LNCaP clone FGC (cell line): ENCODE results near the gene YJEFN3.

Experiments
- DNase-seq: peaks from one replicate; pipeline ENCODE4 v3.0.0-alpha.2; 2011; ENCODE audit warnings: low read depth
- H3K4me3 ChIP-seq: 2 replicates; pipeline ENCODE4 v1.5.1; 2011; ENCODE audit warnings: mild to moderate bottlenecking, low read depth, low read length, control low read depth
- TF ChIP-seq, protein P1 (sequence below): IDR thresholded peaks from 2 replicates; pipeline ENCODE4 v1.5.1; 2012; ENCODE audit warnings: mild to moderate bottlenecking; ENCODE audit not compliant: control insufficient read depth, insufficient read depth; ENCODE audit errors: extremely low read depth

YJEFN3 gene

DNA sequence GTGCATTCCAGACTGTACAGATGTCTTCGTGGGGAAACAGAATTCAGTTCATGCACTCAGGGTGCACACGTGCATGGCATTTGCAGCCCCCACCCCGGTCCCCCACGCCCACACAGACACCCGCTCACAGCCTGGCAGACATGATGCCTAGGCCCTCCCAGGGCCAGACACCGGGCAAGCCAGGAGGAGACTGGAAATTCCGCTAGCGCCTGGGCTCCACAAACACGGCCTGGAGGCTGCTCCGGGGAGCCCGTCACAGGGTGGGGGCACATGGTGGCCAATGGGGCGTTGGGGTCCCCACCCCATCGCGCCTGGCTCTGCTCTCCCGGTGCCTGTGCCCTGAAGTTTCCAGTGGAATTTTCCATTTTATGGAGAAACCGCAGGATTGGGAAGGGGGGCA lies 12.9 kb downstream of the YJEFN3 start:
- no peak for DNase-seq
- no peak overlapping the region for H3K4me3 ChIP-seq
- TF ChIP-seq, protein P1, sequence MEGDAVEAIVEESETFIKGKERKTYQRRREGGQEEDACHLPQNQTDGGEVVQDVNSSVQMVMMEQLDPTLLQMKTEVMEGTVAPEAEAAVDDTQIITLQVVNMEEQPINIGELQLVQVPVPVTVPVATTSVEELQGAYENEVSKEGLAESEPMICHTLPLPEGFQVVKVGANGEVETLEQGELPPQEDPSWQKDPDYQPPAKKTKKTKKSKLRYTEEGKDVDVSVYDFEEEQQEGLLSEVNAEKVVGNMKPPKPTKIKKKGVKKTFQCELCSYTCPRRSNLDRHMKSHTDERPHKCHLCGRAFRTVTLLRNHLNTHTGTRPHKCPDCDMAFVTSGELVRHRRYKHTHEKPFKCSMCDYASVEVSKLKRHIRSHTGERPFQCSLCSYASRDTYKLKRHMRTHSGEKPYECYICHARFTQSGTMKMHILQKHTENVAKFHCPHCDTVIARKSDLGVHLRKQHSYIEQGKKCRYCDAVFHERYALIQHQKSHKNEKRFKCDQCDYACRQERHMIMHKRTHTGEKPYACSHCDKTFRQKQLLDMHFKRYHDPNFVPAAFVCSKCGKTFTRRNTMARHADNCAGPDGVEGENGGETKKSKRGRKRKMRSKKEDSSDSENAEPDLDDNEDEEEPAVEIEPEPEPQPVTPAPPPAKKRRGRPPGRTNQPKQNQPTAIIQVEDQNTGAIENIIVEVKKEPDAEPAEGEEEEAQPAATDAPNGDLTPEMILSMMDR, result no peak

DNA sequence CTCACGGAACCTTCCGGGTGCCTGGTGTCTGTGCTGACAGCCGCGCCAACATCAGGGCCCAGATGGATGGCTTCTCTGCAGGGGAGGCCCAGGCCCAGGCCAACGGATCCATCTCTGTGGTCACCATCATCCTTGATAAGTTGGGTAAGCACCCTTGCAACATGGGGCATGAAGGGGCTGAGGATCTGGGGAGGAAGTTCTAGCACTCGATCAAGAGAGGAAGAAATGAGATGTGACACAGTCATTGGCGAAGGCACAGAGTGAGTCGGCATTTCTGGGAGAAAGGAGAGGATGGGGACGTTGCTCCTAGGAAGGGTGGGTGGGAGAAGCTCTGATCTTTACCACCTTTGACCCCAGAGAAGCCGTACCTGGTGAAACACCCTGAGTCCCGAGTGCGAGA lies 13.8 kb downstream of the YJEFN3 start:
- no peak for DNase-seq
- TF ChIP-seq, protein P1, result no peak
- no peak overlapping the region for H3K4me3 ChIP-seq

DNA sequence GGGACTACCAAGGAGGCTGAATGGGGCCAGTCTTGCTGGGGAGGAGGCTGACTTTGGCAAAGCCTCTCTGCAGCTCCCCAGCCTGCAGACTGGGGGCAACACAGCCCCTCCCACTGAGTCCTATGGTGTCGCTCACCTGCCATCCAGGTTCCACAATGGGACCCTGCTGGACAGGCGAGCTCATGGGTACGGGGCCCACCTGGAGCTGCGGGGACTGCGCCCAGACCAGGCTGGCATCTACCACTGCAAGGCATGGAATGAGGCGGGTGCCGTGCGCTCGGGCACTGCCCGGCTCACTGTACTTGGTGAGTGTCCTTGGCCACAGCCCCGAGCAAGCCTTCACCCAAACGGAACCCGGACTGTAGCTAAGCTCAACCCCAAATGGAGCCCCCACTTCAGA lies 14.4 kb downstream of the YJEFN3 start:
- no peak for DNase-seq
- TF ChIP-seq, protein P1, result no peak
- H3K4me3 ChIP-seq, result no peak overlapping the region

DNA sequence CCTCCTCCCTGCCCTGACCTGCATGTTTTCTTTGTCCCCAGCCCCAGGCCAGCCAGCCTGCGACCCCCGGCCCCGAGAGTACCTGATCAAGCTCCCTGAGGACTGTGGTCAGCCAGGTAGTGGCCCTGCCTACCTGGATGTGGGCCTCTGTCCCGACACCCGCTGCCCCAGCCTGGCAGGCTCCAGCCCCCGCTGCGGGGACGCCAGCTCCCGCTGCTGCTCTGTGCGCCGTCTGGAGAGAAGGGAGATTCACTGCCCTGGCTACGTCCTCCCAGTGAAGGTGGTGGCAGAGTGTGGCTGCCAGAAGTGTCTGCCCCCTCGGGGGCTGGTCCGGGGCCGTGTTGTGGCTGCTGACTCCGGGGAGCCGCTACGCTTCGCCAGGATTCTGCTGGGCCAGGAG lies 14.9 kb downstream of the YJEFN3 start:
- TF ChIP-seq, protein P1, result no peak
- DNase-seq, result no peak
- H3K4me3 ChIP-seq, result no peak overlapping the region

DNA sequence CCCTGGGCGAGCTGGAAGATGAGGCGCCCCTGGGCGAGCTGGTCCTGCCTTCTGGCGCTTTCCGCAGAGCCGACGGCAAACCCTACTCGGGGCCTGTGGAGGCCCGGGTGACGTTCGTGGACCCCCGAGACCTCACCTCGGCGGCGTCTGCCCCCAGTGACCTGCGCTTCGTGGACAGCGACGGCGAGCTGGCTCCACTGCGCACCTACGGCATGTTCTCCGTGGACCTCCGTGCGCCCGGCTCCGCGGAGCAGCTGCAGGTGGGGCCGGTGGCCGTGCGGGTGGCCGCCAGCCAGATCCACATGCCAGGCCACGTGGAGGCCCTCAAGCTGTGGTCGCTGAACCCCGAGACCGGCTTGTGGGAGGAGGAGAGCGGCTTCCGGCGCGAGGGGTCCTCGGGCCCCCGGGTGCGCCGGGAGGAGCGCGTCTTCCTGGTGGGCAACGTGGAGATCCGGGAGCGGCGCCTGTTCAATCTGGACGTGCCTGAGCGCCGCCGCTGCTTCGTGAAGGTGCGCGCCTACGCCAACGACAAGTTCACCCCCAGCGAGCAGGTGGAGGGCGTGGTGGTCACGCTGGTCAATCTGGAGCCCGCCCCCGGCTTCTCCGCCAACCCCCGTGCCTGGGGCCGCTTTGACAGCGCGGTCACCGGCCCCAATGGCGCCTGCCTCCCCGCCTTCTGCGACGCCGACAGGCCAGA lies 15.7 kb downstream of the YJEFN3 start:
- no peak overlapping the region for H3K4me3 ChIP-seq
- no peak for DNase-seq
- TF ChIP-seq, protein P1, result no peak

DNA sequence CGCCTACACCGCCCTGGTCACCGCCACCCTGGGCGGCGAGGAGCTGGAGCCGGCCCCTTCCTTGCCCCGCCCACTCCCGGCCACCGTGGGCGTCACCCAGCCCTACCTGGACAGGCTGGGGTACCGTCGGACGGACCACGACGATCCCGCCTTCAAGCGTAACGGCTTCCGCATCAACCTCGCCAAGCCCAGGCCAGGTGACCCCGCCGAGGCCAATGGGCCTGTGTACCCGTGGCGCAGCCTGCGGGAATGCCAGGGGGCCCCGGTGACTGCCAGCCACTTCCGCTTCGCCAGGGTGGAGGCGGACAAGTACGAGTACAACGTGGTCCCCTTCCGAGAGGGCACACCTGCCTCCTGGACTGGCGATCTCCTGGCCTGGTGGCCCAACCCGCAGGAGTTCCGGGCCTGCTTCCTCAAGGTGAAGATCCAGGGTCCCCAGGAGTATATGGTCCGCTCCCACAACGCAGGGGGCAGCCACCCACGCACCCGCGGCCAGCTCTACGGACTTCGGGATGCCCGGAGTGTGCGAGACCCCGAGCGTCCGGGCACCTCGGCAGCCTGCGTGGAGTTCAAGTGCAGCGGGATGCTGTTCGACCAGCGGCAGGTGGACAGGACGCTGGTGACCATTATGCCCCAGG lies 16.4 kb downstream of the YJEFN3 start:
- no peak for DNase-seq
- TF ChIP-seq, protein P1, result no peak
- H3K4me3 ChIP-seq, result no peak overlapping the region

DNA sequence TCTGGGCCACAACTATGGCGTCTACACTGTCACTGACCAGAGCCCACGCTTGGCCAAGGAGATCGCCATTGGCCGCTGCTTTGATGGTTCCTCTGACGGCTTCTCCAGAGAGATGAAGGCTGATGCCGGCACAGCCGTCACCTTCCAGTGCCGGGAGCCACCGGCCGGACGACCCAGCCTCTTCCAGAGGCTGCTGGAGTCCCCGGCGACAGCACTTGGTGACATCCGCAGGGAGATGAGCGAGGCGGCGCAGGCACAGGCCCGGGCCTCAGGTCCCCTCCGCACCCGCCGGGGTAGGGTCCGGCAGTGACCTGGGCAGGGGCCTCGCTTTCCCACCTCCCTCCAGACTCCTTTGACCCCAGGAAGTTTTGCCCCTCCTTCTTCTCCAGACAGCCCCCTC lies 17.0 kb downstream of the YJEFN3 start:
- no peak overlapping the region for H3K4me3 ChIP-seq
- DNase-seq, result no peak
- TF ChIP-seq, protein P1, result no peak
